Stimulated activated memory B cell treated with anti-CD40 and anti-IgM and Interleukin-4, amounts not matched to agents 10 μg/mL and 1 μg/mL and 100 μg/mL, for 72 hours (primary cell): ENCODE data around the gene ZDHHC8.

Experiments used
- ATAC-seq: fragments of 150-1000 bp; cut with Tn5 transposase; 2 replicates; pipeline ENCODE4 v1.10.0; 2021
- H3K27ac Mint-ChIP-seq: one replicate; pipeline ENCODE4 v1.8.0; 2022; ENCODE audit warnings: mild to moderate bottlenecking, mixed read lengths
- H3K27me3 Mint-ChIP-seq: one replicate; pipeline ENCODE4 v1.8.0; 2022; ENCODE audit warnings: mixed read lengths
- H3K36me3 Mint-ChIP-seq: one replicate; pipeline ENCODE4 v1.8.0; 2022; ENCODE audit warnings: mixed read lengths
- H3K4me1 Mint-ChIP-seq: one replicate; pipeline ENCODE4 v1.8.0; 2022; ENCODE audit warnings: mixed read lengths
- H3K4me3 Mint-ChIP-seq: one replicate; pipeline ENCODE4 v1.8.0; 2022; ENCODE audit warnings: mild to moderate bottlenecking, moderate library complexity, mixed read lengths
- H3K9me3 Mint-ChIP-seq: one replicate; pipeline ENCODE4 v1.8.0; 2022; ENCODE audit warnings: mixed read lengths

ZDHHC8 gene

GRCh38 chr22:20167643-20168322 is 36.2 kb downstream of the ZDHHC8 start:
- no peaks in the 10 kb centered on the region for H3K36me3 Mint-ChIP-seq
- H3K9me3 Mint-ChIP-seq = peaks cover 7% of the 10 kb centered on the region
- H3K4me1 Mint-ChIP-seq = no peaks in the 10 kb centered on the region
- no peak for ATAC-seq
- H3K27me3 Mint-ChIP-seq = peaks cover 12% of the 10 kb centered on the region
- no peak overlapping the region for H3K4me3 Mint-ChIP-seq
- H3K27ac Mint-ChIP-seq = no peak overlapping the region

- peaks cover 12% of the 10 kb centered on the region for H3K27me3 Mint-ChIP-seq
Observed at GRCh38 chr22:20169253-20169822, 37.7 kb downstream of the ZDHHC8 start.

DNA sequence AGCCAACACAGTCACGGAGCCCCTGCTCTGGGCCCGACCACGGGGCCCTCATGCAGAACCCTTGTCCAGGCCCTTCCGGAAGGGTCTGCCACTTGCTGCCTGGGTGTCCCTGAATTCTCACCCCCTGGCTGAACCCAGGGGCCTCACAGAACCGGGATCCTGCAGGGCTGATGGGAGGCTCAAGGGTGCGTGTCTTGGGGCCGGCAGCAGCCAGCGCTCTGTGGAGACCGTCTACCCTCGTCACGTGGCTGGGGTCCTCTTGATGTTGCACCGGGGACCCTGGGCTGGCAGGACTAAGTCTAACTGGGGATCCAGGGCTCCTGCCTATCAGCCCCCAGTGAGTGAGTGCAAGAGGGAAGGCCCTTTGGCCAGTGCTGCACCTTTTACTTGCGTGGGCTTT is 38.6 kb downstream of the ZDHHC8 start:
- H3K9me3 Mint-ChIP-seq = no peaks in the 10 kb centered on the region
- no peaks in the 10 kb centered on the region for H3K4me1 Mint-ChIP-seq
- no peak for ATAC-seq
- H3K4me3 Mint-ChIP-seq = no peak overlapping the region
- peaks cover 12% of the 10 kb centered on the region for H3K27me3 Mint-ChIP-seq
- H3K27ac Mint-ChIP-seq = no peak overlapping the region
- H3K36me3 Mint-ChIP-seq = no peaks in the 10 kb centered on the region

More at GRCh38 chr22:20169253-20169822, 37.7 kb downstream of the ZDHHC8 start:
- Mint-ChIP-seq H3K4me1 (no peaks in the 10 kb centered on the region), H3K4me3 (no peak overlapping the region), H3K36me3 (no peaks in the 10 kb centered on the region), H3K27ac (no peak overlapping the region), H3K9me3 (peaks cover 1% of the 10 kb centered on the region)
- ATAC-seq = no peak

- no peak for ATAC-seq
- H3K4me1 Mint-ChIP-seq = no peaks in the 10 kb centered on the region
- H3K4me3 Mint-ChIP-seq = no peak overlapping the region
- no peaks in the 10 kb centered on the region for H3K36me3 Mint-ChIP-seq
- peaks cover 12% of the 10 kb centered on the region for H3K27me3 Mint-ChIP-seq
- no peak overlapping the region for H3K27ac Mint-ChIP-seq
- H3K9me3 Mint-ChIP-seq = no peaks in the 10 kb centered on the region
Observed at GRCh38 chr22:20171288-20172140, 39.9 kb downstream of the ZDHHC8 start.

- no peaks in the 10 kb centered on the region for H3K4me1 Mint-ChIP-seq
- no peak overlapping the region for H3K4me3 Mint-ChIP-seq
- H3K36me3 Mint-ChIP-seq = no peaks in the 10 kb centered on the region
- no peak for ATAC-seq
- H3K27ac Mint-ChIP-seq = no peak overlapping the region
- H3K27me3 Mint-ChIP-seq = peaks cover 12% of the 10 kb centered on the region
- H3K9me3 Mint-ChIP-seq = no peaks in the 10 kb centered on the region
Observed at GRCh38 chr22:20172141-20172613, 40.6 kb downstream of the ZDHHC8 start.

DNA sequence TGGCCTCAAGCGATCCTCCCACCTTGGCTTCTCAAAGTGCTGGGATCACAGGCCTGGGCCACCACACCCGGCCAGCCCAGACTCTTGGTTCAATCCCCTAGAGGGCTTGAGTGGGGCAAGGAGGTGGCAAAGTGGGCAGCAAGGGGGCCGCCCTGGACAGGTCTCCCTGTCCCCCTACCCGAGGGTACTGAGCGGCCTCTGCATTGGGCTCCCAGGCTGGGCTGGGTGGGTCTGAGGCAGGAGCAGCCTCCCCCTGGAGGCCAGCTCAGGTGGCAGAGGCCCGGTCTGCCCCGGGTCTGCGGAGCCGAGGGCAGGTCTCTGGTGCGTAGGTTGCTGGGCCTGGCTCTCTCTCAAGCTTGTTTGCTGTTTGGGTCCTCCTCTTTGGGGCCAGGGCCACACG is 41.6 kb downstream of the ZDHHC8 start:
- no peaks in the 10 kb centered on the region for H3K9me3 Mint-ChIP-seq
- no peaks in the 10 kb centered on the region for H3K4me1 Mint-ChIP-seq
- no peak overlapping the region for H3K4me3 Mint-ChIP-seq
- ATAC-seq = no peak
- no peaks in the 10 kb centered on the region for H3K36me3 Mint-ChIP-seq
- no peak overlapping the region for H3K27ac Mint-ChIP-seq
- peaks cover 12% of the 10 kb centered on the region for H3K27me3 Mint-ChIP-seq

DNA sequence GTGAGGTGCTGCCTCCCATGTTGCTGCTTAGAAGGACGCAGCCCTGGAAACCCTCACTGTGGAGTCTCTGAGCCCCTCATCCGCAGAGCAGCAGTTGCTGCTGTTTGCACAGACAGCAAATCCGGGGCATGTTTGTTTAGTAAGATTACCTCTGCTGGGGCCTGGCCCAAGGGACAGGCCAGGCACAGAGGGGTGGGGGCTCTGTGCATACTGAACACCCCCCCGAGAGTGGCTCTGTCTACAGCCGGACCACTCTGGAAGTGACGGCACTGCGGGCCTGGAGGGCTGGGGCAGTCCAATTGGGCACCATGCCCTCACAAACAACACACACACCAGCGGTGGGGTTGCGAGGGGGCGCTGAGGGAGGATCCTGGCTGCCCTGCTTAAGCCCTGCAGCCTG is 42.2 kb downstream of the ZDHHC8 start:
- Mint-ChIP-seq H3K9me3 (no peaks in the 10 kb centered on the region), H3K4me1 (no peaks in the 10 kb centered on the region), H3K27me3 (peaks cover 12% of the 10 kb centered on the region), H3K27ac (no peak overlapping the region), H3K4me3 (no peak overlapping the region), H3K36me3 (no peaks in the 10 kb centered on the region)
- no peak for ATAC-seq

GRCh38 chr22:20174785-20175596 is 43.4 kb downstream of the ZDHHC8 start:
- peaks cover 12% of the 10 kb centered on the region for H3K27me3 Mint-ChIP-seq
- H3K4me3 Mint-ChIP-seq = no peak overlapping the region
- no peak for ATAC-seq
- H3K27ac Mint-ChIP-seq = no peak overlapping the region
- no peaks in the 10 kb centered on the region for H3K36me3 Mint-ChIP-seq
- no peaks in the 10 kb centered on the region for H3K4me1 Mint-ChIP-seq
- no peaks in the 10 kb centered on the region for H3K9me3 Mint-ChIP-seq

DNA sequence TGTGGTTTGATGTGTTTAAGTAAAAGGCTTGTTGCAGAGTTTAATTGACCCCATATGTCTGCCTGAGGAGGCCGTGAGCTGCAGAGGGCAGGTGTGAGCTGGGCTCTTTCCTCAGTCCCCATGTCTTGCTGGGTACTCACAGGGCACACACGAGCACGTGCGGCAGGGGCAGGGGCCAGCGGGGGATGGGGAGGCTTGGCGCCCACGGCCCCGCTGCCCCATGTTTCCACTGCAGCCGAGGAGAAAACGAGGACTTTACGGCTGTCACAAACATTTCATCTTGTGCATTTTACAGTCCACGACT is 43.9 kb downstream of the ZDHHC8 start:
- Mint-ChIP-seq H3K4me1 (no peaks in the 10 kb centered on the region), H3K36me3 (no peaks in the 10 kb centered on the region), H3K4me3 (no peak overlapping the region), H3K27me3 (peaks cover 7% of the 10 kb centered on the region), H3K27ac (no peak overlapping the region), H3K9me3 (no peaks in the 10 kb centered on the region)
- ATAC-seq = no peak

DNA sequence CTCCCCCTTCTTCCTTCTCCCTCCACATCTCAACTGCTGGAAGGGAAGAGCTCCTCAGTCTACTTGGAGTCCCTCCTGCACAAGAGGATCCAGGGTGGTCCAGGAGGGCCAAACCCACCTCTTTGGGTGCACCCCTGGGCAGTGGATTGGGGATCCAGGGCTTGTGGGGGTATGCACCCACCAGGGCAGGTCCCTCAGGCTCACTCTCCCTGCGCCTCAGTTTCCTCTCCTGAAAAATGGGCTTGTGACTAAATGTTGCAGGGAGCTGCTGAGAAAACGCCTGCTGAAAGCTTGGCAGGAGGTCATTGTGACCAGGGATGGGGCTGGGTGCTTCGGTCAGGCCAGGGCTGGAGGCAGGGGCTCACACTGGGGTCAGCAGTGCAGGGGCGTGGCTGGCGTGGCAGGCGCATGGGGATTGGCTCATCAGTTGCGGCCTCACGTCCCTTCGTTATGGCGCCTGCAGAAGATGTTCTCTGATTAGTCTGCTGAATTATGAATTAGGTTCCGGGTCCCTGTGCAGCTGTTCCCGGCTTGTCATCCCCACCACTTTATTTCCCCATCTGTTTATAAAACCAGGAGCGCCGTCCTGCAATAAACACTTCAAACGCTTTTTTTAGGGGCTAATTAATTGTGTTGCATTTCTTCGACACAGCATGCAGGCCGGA is 44.9 kb downstream of the ZDHHC8 start:
- Mint-ChIP-seq H3K36me3 (no peaks in the 10 kb centered on the region), H3K4me3 (no peak overlapping the region), H3K4me1 (no peaks in the 10 kb centered on the region), H3K9me3 (no peaks in the 10 kb centered on the region), H3K27me3 (peaks cover 9% of the 10 kb centered on the region), H3K27ac (no peak overlapping the region)
- ATAC-seq = no peak

DNA sequence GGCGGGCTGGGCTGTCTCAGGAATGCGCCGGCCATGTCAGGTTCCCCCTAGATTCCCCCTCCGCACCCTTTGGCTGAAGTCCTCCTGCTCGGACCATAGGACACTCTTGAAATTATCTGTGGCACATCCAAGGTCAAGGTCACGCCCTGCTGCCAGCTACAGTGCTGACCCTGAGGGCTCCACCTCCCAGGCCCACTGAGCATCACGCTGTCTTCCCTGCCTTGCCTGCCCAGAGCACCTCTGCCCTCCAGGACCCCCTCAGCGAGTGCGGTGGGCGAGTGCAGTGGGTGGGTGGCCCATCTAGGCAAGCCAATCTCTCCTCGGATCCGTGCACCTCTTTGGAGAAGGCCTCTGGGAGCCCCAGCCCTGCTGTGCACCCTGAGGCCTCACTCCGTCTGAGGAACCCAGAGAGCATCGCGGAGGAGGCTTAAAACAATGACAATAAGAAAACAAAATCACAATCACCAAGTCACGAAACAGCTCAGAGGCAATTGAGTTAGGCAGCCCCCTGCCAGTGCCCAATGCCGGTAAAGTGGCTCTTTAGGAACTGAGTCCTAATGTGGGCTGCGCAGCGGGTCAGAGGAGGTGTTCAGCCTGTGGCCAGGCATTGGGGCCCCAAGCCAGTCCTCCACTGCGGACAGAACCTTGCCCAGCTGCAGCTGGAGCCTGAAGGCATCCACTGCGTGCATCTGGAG is 45.8 kb downstream of the ZDHHC8 start:
- Mint-ChIP-seq H3K4me1 (no peaks in the 10 kb centered on the region), H3K9me3 (no peaks in the 10 kb centered on the region), H3K36me3 (no peaks in the 10 kb centered on the region), H3K27me3 (peaks cover 14% of the 10 kb centered on the region), H3K27ac (no peak overlapping the region), H3K4me3 (no peak overlapping the region)
- no peak for ATAC-seq

- Mint-ChIP-seq H3K27me3 (peaks cover 22% of the 10 kb centered on the region), H3K36me3 (no peaks in the 10 kb centered on the region), H3K9me3 (no peaks in the 10 kb centered on the region), H3K4me1 (no peaks in the 10 kb centered on the region), H3K4me3 (no peak overlapping the region), H3K27ac (no peak overlapping the region)
- ATAC-seq = no peak
Observed at GRCh38 chr22:20178075-20178914, 46.7 kb downstream of the ZDHHC8 start.

- no peaks in the 10 kb centered on the region for H3K4me1 Mint-ChIP-seq
- no peaks in the 10 kb centered on the region for H3K9me3 Mint-ChIP-seq
- no peak overlapping the region for H3K27ac Mint-ChIP-seq
- H3K4me3 Mint-ChIP-seq = no peak overlapping the region
- H3K27me3 Mint-ChIP-seq = peaks cover 28% of the 10 kb centered on the region
- no peak for ATAC-seq
- no peaks in the 10 kb centered on the region for H3K36me3 Mint-ChIP-seq
Observed at GRCh38 chr22:20178915-20179227, 47.3 kb downstream of the ZDHHC8 start.
